GM18508 (cell line): ENCODE measurements around the gene MYBBP1A.

Experiments used
- ATAC-seq: cut with Tn5 transposase; IDR thresholded peaks from one replicate; pipeline ENCODE4 v1.9.1; 2021; ENCODE audit warnings: moderate number of reproducible peaks; ENCODE audit not compliant: insufficient read depth, unreplicated experiment

The MYBBP1A gene

DNA sequence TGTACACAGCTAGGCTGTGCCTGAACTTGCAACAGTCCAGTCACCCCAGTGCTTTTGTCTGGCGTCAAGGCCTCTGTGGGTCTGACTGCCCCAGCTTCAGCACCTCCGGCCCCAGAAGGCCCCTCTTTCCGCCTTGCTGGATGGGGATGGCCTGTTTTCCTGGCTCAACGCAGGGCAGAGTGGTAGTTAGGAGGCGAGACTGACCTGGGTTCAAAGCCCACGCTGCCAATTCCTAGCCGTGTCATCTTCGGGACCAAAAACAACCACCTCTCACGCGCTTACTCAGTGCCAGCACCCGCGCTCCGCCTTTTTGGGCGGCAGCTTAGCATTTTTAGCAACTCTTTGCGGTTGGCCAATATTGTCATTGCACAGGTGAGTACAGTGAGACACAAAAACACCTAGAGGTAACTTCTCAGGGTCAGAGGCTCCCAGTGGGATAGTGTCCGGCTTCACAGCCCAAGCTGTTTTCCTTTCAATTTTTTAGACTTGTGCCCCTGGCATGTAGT lies 4.6 kb downstream of the MYBBP1A start:
- ATAC-seq, result no peak

DNA sequence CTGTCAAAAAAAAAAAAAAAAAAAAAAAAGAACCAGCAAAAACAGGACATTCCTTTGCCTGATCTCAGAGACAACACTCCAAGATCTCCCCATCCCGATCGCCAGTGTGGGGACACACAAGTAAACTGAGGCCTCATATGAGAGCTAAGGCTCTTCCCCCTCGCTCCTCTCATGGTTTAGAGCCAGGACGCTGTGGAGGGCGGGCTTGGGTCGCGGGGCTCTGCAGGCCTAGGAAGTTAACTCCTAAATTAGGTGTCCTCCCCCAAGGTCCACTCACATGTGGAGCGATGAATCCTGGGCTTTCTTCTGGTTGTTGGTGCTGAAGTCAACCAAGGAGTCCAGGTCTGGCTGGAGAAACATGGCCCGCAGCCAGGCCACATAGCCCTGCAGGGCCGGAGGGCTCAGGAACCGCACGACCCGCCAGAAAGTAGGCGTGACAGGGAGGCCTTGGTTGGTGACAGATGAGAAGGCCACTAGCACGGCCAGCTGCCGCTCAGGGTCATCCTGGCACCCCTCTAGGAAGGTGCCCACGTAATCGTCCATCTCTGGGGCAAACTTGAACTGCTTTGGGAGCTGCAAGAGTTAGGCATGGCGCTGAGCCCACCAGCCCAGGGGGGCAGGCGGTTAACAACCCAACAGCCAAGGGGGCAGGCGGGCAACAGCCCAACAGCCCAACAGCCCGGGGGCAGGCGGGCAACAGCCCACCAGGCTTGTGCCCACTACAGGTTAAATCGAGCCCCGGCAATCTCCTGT lies 5.2 kb downstream of the MYBBP1A start:
- no peak for ATAC-seq

DNA sequence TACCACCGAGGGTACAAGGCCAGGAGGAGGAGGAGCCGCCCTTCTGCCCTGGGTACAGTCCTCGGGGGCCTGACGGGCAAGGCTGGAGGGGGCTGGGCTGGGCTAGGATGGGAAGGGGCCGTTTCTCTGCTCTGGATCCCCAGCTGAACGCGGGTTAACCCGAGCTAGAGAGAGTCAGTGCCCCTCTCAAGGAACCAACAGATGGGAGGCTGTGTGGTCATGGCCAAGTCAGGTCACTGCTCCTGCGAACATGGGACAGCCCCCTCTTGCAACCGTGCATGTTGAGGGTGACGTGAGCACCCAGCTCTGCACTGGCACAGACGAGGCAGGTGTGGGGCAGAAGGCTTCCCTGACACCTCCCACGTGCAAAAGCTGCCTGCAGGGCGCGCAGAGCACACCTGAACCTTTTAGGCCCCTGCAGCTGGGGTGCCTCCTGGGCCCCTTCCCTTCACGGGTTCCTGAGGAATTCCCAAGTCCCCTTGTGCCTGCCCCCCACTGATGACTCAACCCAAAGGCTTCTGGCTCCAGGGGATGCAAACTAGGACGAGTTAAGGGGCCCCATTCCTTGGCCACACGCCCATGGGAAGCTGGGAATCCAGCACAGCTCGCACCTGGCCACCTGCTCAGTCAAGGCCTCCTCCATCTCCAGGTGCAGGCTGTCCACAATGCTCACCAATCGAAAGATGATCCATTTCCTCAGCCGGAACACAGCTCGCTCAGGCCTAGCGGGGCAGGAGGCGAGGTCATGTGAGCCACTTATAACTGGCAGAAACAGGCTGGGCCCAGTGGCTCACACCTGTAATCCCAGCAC lies 6.3 kb downstream of the MYBBP1A start:
- no peak for ATAC-seq

DNA sequence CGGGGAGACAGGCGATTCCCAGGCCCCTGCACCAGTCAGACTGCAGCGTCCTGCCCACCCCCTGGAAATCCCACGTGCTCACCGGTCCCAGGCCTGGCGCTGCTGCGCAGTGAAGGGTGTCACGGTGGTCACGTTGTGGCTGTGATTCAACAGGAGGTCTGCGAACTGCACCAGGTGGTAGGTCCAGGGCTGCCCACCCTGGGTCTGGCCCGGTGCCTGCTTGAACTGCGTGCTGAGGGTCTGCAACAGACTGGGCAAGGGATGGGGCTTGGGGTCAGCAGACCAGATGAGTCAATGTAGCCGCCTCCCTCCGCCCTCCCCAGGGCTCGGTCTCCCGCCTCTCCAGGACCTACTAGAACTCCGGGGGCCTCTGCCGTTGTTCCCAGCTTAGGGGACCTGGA lies 7.1 kb downstream of the MYBBP1A start:
- ATAC-seq, result no peak

DNA sequence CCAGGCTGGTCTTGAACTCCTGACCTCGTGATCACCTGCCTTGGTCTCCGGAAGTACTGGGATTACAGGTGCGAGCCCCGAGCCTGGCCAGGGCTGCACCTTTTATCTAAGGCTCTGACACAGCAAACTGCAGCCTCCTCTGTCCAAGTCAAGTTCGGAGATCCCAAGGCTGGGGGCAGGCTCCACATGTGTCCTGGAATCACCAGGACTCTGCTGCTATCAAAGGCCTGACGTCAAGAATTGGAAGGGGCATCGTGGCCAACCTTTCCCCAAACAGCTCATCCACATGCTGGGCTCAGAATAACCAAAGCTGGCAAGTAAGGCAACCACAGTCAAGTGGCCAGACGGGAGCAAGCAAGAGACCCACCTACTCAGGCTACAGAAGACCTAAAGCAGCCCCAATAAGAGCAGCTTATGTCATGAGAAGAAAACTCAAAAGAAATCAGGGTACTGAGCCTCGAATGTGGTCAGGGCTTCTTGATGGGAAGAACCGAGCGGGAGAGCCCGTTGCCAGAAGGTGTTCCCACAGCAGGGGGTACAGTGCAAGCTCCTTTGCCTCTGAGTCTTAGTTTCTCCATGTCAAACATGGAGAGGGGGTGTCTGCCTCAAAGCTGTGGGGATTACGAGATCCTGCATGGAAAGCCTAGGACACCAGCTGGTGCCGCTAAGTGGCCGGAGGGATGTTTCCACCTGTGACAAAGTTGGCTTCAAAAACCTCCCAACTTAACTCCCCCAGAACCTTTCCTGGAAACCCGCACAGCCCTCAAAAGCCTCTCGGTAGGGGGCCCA lies 7.9 kb downstream of the MYBBP1A start:
- no peak for ATAC-seq

DNA sequence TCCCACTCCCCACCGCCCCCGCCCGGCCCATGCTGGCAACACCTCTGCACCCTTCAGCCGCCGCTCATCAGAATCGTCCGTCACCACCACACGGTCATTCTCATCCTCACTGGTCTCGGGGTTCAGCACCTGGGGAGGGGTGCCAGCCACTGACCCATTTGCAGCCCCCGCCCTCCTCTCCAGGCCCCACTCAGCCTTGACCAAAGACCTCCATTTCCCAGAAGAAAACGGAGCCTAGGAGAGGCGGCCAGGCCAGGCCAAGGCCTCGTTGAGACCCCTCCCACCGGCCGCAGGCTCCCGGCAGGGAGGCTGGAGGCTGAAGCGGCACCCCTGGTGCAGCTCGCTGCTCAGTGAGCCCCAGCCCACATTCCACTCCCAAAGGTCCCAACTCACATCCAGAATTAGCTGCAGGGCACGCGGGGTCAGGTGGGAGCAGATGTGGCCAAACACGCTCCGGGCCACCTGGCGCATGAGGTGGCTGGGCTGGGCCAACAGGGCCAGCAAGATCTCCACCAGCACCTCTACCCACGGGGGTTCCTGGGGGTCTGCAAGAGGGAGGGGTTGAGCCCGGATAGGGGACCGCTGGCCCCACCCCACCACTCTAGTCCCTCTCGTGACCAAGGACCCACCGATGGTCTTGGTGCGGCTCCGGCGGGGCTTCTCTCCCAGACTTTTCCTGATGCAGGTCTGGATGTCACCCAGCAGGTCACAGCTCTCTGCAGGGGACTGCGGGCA lies 9.8 kb downstream of the MYBBP1A start:
- no peak for ATAC-seq

DNA sequence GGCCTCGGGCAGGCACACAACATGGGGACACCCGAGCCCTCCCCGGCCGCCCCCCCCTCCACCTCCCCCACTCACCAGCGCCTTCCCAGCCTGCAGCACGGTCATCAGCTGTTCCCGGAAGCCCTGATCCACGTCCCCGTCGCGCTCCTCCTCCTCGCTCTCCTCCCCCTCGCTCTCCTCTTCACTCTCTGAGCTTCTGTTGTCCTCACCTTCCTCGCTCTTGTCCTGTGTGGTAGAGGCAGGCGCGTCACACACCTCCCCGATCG lies 10.3 kb downstream of the MYBBP1A start:
- ATAC-seq, result no peak

DNA sequence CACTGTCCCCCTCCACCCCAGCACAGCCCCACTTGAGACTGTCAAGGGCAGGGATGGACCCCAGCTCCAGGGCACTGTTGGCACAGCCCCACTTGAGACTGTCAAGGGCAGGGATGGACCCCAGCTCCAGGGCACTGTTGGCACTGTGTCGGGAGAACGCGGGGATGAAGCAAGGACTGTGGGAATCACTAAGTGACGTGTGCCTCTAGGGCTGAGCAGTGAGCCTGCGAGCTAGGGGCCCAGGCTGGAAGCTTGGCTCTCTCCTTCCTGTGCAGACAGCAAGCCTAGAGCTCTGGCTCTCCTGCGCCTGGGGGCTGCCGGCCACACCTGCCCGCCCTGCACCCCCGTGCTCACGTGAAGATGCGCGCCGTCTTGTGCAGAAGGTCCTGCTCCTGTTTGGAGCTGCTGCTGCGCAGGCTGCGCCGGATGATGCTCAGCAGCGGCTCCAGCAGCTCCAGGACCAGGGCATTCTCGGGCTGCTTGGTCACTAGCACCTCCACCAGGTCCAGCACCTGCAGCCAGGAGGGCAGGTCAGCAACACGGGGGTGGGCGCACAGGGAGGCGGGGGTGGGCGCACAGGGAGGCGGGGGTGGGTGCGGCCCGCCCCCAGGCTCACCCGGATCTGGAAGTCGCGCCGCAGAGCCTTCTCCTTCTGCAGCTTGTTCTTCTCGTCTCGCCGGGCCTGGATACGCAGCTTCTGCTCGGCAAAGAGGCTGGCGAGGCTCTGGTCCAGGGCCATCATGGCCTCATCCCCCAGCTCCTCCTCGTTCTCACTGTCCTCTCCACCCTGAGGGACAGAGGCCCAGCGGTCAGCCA lies 10.8 kb downstream of the MYBBP1A start:
- no peak for ATAC-seq

DNA sequence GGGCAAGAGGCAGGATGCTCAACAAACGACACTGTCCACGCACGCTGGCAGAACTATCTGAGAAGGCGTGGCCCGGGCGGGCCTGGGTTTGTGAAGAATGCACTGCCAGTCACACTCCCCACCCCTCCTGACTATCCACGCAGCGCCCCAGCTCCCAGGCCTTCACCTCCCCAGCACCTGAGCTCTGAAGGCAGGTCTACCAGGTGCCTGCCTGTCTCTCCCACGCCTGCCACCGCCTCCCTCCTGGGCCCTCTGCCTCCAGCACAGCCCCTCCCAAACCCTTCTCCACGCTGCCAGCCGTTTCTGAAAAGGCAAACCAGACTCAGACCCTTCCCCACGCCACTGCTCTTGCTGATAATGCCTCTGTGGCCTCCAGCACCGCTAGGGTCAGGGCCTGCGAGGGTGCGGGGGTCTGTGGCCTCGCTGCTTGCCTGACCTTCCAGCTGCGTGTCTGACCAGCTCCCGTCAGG lies 11.6 kb downstream of the MYBBP1A start:
- no peak for ATAC-seq

DNA sequence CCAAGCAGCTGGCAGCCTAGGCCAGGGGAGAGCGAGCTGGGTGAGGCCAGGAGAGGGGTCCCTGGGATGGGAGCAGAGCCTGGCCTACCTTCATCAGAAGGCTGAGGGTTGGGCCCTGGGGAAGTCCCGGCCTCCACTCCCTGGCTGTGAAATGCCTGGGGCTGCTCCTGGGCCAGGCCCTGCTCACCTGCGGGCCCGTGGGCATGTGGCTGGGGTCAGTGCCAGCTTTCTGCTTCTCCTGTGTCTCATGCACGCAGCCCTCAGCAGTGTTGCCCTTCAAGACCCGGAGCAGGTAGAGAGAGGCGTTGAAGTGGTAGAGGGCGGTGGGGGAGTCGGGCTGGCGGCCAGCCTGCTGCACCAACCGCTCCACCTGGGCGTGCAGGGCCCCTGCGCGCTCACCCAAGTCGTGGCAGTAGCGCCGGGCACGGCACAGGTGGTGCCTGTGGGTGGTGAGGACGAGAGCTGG lies 12.4 kb downstream of the MYBBP1A start:
- no peak for ATAC-seq

DNA sequence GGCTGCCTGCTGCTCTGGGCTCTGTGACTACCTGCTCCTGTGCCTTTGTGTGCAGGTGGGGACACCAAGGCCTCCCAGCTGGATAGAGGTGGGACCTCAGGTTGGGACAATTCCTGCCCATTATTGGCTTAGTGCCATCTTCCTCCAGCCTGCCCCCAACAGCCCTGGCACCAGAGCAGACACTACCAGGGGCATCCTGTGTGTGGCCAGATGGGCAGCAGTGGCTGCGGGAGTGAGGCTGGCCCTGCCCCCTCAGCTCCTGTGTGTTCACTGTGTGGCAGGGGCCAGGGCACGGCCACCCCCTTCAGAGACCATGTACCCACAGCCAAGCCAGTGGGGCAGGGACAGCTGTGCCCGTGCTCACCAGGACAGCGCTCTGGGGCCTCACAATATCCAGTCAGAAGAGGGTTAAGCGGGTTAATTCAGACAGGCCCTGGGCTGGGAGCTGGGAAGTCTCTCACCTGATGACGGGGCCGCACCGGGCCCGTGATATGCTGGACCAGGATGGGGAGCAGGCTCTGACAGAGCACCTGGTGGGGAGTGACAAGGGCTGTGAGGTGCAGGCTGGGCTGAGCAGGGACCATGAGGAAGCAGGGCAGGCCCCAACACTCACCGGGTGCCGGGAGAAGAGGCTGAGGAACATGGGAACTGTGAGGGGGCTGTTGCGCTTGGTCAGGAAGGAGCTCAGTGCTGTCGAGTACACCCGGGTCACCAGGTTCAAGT lies 13.0 kb downstream of the MYBBP1A start:
- no peak for ATAC-seq

DNA sequence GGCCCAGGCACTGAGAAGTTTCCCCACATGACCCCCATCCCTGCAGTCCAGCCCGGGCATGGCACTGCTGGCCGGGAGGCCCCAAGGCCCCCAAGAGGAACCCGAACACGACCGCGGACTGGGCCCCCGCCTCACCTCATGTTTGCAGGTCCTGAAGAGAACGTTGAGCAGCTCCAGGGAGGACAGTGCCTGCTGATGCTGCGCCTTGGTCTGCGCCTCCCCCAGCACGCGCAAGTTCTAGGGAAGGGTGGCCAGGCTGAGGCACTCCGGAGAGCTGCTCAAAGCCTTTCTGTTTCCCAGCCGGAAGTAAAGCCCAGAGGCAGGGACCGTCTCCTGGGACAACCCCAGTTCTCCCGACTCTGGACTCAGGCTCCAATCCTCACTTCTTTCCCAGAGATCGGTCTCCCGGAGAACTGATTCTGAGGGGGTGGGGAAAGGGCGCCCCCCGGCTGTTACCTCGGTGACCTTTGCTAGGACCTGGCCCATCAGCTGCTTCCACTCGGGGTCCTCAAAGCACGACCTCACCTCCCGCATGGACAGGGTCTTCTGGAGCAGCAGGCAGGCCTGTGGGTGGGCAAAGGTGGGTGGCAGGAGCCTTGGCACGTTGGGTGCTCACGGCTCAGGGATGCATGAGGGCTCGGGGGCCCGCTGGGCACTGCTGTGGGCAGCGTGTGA lies 13.7 kb downstream of the MYBBP1A start:
- ATAC-seq, result no peak

DNA sequence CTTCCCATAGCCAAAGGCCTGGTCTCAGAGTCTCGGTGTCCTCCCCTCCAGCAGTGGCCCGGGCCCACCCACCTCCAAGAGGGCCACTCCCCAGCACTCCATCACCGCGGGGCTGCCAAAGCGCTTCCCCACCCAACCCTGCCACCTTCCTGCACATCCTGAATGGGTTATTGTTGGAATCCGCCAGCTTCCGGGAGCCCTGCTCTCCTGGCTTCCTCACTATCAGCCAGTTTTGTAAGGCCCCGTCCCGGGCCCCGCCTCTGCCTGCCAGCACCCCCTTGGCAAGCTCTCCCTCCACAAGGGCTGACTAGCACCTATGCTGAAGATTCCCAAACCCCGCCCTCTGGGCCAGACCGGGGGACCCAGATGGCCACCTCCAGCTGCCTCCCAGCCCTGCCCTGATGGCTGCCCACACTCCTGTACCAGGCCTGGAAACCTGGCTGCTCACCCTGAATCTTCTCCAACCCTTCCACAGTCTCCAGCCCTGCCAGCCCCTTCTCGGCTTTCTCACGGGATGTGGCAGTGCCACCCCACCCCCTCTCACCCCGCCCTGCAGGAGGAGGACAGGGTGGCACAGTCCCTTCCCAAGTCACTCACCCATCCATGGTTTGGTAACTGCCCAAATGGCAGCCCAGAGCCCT lies 14.4 kb downstream of the MYBBP1A start:
- no peak for ATAC-seq

DNA sequence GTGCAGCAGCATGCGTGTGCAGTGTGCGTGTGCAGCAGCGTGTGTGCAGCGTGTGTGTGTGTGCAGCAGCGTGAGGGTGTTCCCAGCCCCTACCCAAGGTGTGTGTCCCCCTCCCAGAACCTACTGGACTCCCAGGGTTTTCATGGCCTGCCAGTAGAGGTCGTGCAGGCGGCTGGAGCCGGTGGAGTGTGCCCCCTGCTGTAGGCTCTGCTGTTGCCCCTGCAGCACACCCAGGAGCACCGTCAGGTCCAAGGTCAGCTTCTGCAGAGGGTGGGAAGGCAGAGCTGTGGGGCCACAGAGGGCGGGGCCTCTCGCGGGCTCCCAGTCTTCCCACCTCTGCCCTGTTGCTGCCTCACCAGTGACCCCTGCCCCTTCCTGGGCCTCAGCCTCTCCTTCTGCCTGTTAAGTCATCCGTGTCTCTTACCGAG lies 14.9 kb downstream of the MYBBP1A start:
- ATAC-seq, result no peak

DNA sequence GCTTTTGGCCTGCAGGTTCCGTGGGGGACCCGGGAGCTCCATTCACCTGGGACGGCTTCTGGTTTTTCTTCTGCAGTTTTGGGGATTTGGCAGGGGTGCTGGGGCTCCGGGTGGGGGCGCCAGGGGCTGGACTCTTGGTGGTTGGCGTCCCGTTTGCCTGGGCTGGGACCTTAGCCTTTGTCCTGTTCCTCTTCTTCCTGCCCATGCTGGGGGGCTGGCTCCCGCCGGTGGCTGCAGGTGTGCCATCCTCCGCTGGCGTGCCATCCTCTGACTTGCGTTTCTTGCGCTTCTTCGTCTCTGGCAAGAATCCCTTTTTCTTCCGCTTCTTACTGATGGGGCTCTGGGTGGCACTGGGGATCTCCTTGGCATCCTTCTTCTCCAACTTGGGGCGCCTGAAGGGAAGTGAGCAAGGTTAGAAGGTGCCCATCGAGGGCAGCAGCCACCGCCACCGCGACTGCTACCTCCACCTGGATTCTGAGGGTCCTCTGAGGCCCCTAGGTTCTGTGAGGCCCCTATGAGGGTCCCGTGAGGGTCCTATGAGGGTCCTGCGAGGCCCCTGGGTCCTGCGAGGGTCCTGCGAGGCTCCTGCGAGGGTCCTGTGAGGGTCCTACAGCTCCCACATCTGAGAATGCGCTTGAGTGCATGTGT lies 15.5 kb downstream of the MYBBP1A start:
- ATAC-seq, result no peak

DNA sequence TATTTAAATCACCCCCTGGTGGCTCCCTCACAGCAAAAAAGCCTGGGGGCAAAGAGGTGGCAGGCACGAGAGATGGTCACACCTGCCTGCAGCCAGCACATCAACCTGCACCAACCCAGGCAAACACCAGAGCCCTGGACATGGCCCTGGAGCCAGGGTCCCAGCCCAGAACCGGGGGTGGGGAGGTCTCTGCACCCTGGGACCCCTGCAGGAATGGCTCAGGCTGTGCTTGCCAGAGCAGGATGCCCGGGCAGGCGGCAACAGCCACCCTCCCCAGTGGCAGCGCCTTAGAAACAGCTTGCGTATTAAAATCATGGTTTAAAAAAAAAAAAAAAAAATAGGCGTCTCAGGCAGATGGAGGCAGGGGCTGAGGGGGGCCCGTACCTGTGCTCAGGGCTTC lies 16.2 kb downstream of the MYBBP1A start:
- ATAC-seq, result no peak
